Measurements from ENCODE around the gene CALM1. TPM values are rescaled to one million over a fixed set of nuclear protein-coding genes. Genes with fewer than 3 reads are reported as not detected.

CALM1 gene
- polyA plus RNA-seq, 1 experiment, result 251 TPM

DNA sequence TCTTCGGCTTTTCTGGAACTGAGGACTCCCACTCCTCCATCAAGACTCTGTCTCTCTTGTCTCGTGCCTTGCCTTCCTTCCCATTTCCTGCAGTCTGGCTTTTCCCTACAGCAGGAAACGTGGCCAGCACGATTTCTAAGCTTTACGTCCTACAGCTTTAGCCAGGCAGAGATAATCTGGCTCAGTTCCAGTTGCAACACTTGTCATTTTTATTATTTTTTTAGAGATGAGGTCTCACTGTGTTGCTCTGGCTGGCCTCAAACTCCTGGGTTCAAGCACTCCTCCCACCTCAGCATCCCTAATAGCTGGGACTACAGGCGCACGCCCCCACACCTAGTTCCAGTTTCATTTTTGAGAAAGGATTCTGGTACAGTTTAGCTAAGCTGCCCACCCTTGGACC lies 19.9 kb downstream of the CALM1 start:
- no peak overlapping the region for H3K4me3 ChIP-seq (ENCODE audit: low read depth, low read length)
- no peaks in the 10 kb centered on the region for H3K27me3 ChIP-seq (ENCODE audit: control insufficient read depth, insufficient read depth, low read length)
- CTCF ChIA-PET, result interaction anchor here (0.8 to 1.3 kb wide), 2 partner anchors 9 to 17 kb away, joined by 3 read pairs; no protein-coding TSS in a partner anchor
- DNase-seq (ENCODE audit: low read depth), result no peak
- no peaks in the 10 kb centered on the region for H3K36me3 ChIP-seq (ENCODE audit: control insufficient read depth, insufficient read depth, low read length)
- POLR2A ChIA-PET, result no interaction called here
- TF ChIP-seq CTCF (IDR thresholded peaks at IDR 0.05; ENCODE audit: insufficient read depth, low read depth, low read length), result no peak

GRCh38 chr14:90418053-90418452 lies 21.2 kb downstream of the CALM1 start:
- Histone ChIP-seq H3K36me3 (ENCODE audit: control insufficient read depth, insufficient read depth, low read length) (no peaks in the 10 kb centered on the region), H3K27me3 (ENCODE audit: control insufficient read depth, insufficient read depth, low read length) (no peaks in the 10 kb centered on the region), H3K4me3 (ENCODE audit: low read depth, low read length) (no peak overlapping the region)
- CTCF ChIA-PET, result interaction anchor here (0.9 kb wide), 1 partner anchor 18 kb away, joined by 3 read pairs; no protein-coding TSS in a partner anchor
- TF ChIP-seq CTCF (IDR thresholded peaks at IDR 0.05; ENCODE audit: insufficient read depth, low read depth, low read length), result no peak
- no peak for DNase-seq (ENCODE audit: low read depth)
- POLR2A ChIA-PET, result no interaction called here

DNA sequence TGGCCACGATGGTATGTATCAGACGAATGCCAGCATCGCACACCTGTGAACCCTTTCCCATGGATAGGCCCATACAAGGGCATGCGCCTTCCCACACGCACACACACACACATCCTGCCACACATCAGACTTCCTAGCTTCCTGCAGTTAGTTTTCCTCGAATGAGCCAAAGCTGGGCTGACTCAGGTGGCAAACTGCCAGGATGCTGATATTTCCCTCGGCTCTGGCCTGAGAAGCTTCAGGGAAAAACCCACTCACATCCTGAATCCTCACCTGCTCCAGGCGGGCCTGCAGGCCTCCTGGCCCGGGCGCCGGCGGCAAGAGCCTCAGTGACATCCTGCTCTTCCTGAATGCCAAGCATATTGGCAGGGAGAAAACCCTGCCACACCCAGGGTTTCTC lies 22.4 kb downstream of the CALM1 start:
- TF ChIP-seq CTCF (IDR thresholded peaks at IDR 0.05; ENCODE audit: insufficient read depth, low read depth, low read length), result no peak
- CTCF ChIA-PET, result interaction anchor here (0.8 to 0.9 kb wide), 3 partner anchors 20 to 118 kb away, joined by 3 to 4 read pairs (median 3); no protein-coding TSS in a partner anchor
- Histone ChIP-seq H3K36me3 (ENCODE audit: control insufficient read depth, insufficient read depth, low read length) (no peaks in the 10 kb centered on the region), H3K27me3 (ENCODE audit: control insufficient read depth, insufficient read depth, low read length) (no peaks in the 10 kb centered on the region), H3K4me3 (ENCODE audit: low read depth, low read length) (no peak overlapping the region)
- DNase-seq (ENCODE audit: low read depth), result peak; percentile 56
- POLR2A ChIA-PET, result no interaction called here

- ChIA-PET POLR2A (no interaction called here), CTCF (no interaction called here)
- Histone ChIP-seq H3K27me3 (ENCODE audit: control insufficient read depth, insufficient read depth, low read length) (no peaks in the 10 kb centered on the region), H3K4me3 (ENCODE audit: low read depth, low read length) (no peak overlapping the region), H3K36me3 (ENCODE audit: control insufficient read depth, insufficient read depth, low read length) (no peaks in the 10 kb centered on the region)
- no peak for DNase-seq (ENCODE audit: low read depth)
- no peak for TF ChIP-seq CTCF (IDR thresholded peaks at IDR 0.05; ENCODE audit: insufficient read depth, low read depth, low read length)
Observed at GRCh38 chr14:90421001-90421631, 24.3 kb downstream of the CALM1 start.

- DNase-seq (ENCODE audit: low read depth), result no peak
- CTCF ChIA-PET, result no interaction called here
- POLR2A ChIA-PET, result no interaction called here
Observed at GRCh38 chr14:90421632-90422020, 24.8 kb downstream of the CALM1 start.

More at GRCh38 chr14:90421632-90422020, 24.8 kb downstream of the CALM1 start:
- H3K4me3 ChIP-seq (ENCODE audit: low read depth, low read length), result no peak overlapping the region
- TF ChIP-seq CTCF (IDR thresholded peaks at IDR 0.05; ENCODE audit: insufficient read depth, low read depth, low read length), result no peak
- H3K27me3 ChIP-seq (ENCODE audit: control insufficient read depth, insufficient read depth, low read length), result no peaks in the 10 kb centered on the region
- no peaks in the 10 kb centered on the region for H3K36me3 ChIP-seq (ENCODE audit: control insufficient read depth, insufficient read depth, low read length)

Data from BJ (cell line).